Inflammatory macrophage (primary cell): ENCODE results near the gene TIMM23B.
"Not testable (repeated sequence)": the region's sequence is repeated elsewhere in the genome, so short reads cannot be mapped to it uniquely, and the experiment has no call there.

Experiments used
- DNase-seq, 2 donors: peaks; one replicate each; pipeline ENCODE4 v3.0.0-alpha.2; 2020 to 2022

The TIMM23B gene

GRCh38 chr10:49987207-49987606 lies 45.4 kb downstream of the TIMM23B start:
- not testable (repeated sequence) for DNase-seq

DNA sequence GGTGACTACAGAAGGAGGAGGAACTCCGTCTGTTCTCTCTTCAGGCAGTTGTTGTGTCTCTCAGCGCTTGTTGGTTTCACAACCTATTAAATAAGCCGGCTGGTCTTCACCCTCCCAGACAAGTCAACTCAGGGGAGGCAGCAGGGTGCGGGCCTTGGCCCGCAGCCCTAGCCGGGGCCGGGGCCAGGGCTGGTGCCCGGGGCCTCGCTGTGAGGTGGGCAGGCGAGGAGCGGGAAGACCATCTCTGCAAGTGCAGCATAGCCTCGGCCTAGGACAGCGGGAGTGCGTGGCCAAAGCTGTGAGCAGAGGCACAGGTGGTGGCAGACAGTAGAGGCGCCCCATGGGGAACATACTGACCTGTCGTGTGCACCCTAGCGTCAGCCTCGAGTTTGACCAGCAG lies 46.5 kb downstream of the TIMM23B start, which contains the start of gene AGAP6:
TSS of gene AGAP6 (plus strand) at position 31 of the 400 bp plus-strand sequence. CDS start at position 341, 310 bp downstream.
- not testable (repeated sequence) for DNase-seq

DNA sequence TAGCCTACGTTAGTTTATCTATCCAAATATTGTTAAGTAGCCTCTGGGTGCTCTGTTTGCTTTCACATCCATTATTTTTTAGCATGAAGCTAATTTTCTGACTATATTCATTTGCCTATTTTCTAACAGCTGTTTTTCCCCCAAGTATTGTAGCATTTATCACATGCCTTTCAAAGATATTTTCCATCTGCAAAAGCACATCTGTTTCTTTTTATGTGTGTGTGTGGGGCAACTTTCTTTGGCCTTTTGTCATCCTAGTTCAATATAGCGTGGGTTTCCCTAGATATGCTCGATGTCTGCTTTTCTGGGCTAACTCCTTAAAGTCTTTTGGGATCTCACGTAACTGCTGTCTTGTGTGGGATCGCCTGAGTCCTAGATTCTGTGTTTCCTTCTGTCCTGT lies 53.5 kb downstream of the TIMM23B start:
- DNase-seq = not testable (repeated sequence)

DNA sequence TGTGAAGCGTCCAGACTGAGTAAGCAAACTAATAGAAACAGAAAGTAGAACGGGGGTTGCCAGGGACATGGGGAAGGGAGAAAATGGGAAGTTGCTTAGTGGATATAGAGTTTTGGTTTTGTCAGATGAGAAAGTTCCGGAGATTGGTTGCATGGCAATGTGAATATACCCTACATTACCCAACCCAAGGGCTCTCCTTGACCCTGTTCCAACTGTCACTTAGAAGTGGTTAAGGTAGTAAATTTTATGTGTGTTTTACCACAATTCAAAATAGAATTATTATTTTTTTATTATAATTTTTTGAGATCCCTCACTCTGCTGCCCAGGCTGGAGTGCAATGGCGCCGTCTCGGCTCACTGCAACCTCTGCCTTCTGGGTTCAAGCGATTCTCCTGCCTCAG lies 72.2 kb downstream of the TIMM23B start:
- DNase-seq = peak; percentile 4 to 38

DNA sequence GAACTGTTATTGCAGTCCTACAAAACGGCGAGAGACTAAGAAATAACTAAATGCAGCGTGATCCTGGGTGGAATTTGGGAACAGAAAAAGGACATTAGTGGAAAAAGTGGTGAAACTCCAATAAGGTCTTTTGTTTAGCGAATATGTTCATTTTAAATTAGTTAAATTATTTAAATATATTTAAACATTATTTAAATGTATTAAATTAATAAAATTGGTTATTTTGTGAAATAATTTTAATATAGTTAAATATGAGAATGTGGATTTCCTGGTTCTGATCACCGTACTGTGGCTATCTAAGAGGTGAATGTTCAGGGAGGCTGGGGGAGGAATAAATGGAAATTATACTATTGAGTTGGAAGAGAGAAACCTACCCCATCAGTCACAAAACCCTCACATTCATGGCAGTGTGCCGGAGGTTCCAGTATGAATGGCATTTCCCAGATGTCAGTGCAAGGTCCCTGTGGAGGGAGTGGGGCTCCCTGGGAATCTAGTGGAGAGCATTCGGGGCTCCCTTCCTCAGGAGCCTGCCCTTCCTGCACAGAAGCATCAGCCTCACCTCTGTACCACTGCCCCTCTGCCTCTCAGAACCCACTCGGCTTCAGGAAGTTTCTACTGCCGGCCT lies 73.9 kb downstream of the TIMM23B start:
- not testable (repeated sequence) for DNase-seq

DNA sequence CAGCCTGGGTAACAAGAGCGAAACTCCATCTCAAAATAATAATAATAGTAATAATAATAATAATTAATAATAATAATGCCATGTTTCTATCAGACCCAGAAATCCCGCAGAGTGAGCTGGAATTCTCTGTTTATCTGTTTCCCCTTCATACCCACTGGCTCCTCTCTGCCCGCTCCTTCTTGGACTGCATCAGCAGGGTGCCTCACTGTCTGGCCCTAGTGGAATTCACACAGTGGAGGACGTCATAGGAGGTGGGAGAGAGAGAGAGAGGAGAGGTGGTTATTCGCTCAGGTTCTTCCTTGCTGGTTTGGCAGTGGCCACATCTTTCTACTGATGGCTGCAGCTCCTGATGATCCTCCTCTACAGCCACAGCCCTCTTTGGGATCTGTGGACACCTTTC lies 75.1 kb downstream of the TIMM23B start:
- DNase-seq = not testable (repeated sequence)

DNA sequence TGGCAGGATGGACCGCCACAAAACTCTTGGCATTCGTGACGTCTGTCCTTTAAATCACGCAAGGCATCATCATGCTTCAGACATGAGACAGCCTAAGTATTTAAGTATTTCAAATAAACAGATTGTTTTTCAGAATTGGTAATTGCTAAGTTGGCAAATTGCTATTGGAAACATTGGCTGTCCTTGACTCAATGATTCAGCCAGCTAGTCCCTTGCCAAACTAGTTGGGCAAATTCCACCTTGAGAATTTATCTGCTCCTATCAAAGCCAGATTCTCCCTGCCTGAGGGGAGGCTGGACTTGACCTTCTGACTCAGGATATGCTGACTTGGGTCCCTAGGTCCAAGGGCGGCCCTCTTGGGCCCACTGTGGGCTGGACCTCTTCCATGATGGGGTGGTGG lies 75.8 kb downstream of the TIMM23B start:
- DNase-seq = not testable (repeated sequence)

DNA sequence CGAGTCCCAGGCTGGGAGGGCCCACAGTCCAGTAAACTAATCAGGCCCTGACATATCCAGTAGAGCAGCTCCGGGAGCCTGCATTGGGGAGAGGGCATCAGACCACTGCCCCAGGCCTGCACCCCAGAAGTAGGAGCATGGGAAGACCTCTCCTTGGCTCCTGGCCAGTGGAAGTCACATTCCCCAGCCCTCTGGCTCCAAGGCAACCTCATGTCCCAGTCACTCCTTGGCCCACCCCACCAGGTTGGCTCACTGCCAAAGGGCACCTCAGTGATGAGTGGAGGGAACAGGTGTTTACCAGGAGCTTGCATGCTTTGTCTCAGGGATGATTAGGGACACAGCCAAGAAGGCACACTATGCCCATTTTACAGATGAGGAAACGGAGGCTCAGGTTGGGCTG lies 77.4 kb downstream of the TIMM23B start:
- not testable (repeated sequence) for DNase-seq

DNA sequence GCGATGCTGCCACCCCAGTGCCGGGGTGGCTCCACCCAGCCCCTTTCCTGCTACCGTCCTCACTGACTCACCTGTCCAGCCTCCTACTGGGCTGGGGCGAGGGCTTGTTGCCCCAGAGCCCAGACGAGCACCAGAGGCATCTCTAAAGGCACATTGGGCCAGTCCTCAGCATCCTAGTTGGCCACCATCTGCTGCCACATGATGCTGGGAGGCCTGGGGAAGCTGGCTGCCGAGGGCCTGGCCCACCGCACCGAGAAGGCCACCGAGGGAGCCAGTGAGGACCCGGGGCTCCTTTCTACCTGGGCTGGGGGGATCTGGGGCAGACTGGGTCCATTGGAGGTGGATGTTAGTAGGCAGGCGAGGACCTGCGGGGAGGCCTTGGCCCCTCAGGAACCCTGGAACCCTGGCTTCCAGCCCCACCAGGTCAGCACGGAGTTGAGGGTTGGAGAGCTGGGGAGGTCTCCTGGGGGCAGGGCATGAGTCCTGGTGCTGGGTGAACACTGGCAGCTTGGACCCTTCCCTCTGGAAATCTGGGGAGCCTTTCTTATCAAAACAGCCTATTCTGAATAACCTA lies 78.7 kb downstream of the TIMM23B start:
- not testable (repeated sequence) for DNase-seq

DNA sequence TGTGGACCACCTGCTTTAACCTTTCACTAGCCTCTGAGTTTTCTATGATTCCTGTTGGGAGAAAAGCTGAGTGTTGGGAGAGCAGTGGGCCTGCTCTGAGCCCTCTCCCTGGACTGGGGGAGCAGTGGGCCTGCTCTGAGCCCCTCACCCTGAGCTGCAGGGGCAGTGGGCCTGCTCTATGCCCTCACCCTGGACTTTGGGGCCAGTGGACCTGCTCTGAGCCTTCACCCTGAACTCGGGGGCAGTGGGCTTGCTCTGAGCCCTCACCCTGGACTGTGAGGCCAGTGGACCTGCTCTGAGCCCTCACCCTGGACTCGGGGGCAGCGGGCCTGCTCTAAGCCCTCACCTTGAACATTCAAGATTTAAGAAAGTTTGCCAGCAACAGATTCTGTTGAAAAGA lies 79.8 kb downstream of the TIMM23B start:
- DNase-seq = no peak
